ENCODE results near the gene PXMP2.

- TF ChIP-seq, protein P1, sequence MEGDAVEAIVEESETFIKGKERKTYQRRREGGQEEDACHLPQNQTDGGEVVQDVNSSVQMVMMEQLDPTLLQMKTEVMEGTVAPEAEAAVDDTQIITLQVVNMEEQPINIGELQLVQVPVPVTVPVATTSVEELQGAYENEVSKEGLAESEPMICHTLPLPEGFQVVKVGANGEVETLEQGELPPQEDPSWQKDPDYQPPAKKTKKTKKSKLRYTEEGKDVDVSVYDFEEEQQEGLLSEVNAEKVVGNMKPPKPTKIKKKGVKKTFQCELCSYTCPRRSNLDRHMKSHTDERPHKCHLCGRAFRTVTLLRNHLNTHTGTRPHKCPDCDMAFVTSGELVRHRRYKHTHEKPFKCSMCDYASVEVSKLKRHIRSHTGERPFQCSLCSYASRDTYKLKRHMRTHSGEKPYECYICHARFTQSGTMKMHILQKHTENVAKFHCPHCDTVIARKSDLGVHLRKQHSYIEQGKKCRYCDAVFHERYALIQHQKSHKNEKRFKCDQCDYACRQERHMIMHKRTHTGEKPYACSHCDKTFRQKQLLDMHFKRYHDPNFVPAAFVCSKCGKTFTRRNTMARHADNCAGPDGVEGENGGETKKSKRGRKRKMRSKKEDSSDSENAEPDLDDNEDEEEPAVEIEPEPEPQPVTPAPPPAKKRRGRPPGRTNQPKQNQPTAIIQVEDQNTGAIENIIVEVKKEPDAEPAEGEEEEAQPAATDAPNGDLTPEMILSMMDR (IDR thresholded peaks at IDR 0.05; ENCODE audit: low read depth, low read length), result no peak
- TF ChIP-seq POLR2A (IDR thresholded peaks at IDR 0.05; ENCODE audit: extremely low read depth, insufficient read length), result no peak
These were observed 33.4 kb downstream of the PXMP2 start for GRCh38 chr12:132720606-132721345.

All from NB4 (cell line).